AG04449 (cell line): ENCODE measurements around the gene ROBO1.

Experiments used
- CTCF ChIA-PET: fragments of 350-600 bp; formaldehyde crosslinking; extraction: SDS; loops from one replicate; lab custom pipeline; 2021; ENCODE audit warnings: antibody characterized with exemption; lab: Yijun Ruan, JAX
- POLR2A ChIA-PET: fragments of 400-600, 350-600 bp; formaldehyde crosslinking; extraction: SDS; loops from one replicate; lab custom pipeline; 2020; ENCODE audit warnings: antibody characterized with exemption, inconsistent platforms; lab: Yijun Ruan, JAX
- DNase-seq: peaks from one replicate; pipeline ENCODE4 v3.0.0-alpha.2; 2010; ENCODE audit warnings: low read depth, low spot score
- H3K4me3 ChIP-seq: 2 replicates; pipeline ENCODE4 v1.5.1; 2011; ENCODE audit warnings: low read depth, mild to moderate bottlenecking, control low read depth, low read length
- TF ChIP-seq, protein P1 (sequence below): IDR thresholded peaks from one replicate; pipeline ENCODE4 v1.5.1; 2011; ENCODE audit warnings: mild to moderate bottlenecking, moderate library complexity, low read length, control low read depth, inconsistent platforms; ENCODE audit not compliant: insufficient read depth; ENCODE audit errors: missing control alignments

ROBO1 gene

DNA sequence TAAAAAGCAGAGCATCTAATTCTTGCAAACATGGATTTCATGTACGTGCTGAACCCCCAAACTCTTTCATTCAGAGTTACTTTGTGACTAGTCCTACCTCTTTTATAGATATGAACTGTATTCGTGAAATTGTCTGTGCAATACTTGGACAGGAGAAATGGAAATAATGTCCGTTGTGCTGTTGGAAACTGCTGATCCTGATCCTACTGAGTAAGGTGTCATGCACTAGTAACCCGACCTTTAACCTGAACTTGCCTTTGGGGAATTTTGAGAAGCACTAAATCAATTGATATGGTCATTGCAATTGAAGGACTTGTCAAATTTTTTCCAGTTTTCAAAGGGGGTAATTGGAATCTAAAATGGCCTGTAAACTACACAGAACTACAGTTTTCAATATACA, 856.4 kb downstream of the ROBO1 start:
- POLR2A ChIA-PET, result no interaction called here
- no peak for DNase-seq
- CTCF ChIA-PET, result no interaction called here
- TF ChIP-seq, protein P1, sequence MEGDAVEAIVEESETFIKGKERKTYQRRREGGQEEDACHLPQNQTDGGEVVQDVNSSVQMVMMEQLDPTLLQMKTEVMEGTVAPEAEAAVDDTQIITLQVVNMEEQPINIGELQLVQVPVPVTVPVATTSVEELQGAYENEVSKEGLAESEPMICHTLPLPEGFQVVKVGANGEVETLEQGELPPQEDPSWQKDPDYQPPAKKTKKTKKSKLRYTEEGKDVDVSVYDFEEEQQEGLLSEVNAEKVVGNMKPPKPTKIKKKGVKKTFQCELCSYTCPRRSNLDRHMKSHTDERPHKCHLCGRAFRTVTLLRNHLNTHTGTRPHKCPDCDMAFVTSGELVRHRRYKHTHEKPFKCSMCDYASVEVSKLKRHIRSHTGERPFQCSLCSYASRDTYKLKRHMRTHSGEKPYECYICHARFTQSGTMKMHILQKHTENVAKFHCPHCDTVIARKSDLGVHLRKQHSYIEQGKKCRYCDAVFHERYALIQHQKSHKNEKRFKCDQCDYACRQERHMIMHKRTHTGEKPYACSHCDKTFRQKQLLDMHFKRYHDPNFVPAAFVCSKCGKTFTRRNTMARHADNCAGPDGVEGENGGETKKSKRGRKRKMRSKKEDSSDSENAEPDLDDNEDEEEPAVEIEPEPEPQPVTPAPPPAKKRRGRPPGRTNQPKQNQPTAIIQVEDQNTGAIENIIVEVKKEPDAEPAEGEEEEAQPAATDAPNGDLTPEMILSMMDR, result no peak
- H3K4me3 ChIP-seq, result no peak overlapping the region

DNA sequence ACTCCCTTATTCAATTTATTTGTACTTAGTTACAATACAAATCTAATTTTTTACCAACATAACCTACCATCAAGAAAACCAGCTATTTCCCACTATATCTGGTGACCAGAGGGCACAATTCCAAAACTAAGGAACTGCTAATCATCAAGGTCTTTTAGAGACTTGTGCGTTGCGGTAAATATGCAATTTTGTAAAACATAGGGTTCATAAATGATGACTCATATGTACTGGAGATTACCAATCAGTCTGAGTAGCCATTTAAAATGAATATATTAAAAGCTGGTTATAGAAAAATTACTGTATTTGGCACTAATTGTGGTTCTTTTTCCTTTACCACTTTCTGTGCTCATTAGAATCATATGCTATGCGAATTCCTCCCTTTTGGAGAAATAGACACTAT, 859.6 kb downstream of the ROBO1 start:
- H3K4me3 ChIP-seq, result no peak overlapping the region
- no peak for DNase-seq
- ChIA-PET POLR2A (no interaction called here), CTCF (no interaction called here)
- TF ChIP-seq, protein P1, result no peak

DNA sequence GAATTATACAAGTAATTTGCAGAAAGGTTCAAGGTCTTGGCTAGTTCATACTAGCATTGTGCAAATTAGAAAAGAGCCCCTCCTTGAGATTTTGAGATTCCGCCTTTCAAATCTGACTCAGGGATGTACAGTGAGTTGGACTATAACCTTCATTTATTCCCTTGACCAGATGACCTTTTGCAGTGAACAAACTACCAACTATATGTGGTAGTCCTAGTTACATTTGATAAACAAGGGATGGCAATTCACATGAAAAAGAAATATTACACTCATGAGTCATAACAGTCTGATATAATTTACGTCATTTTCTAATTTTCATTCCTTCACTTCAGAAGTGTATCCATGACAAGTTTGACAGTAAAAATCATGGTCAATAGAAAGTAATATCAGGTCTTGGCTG, 860.4 kb downstream of the ROBO1 start:
- H3K4me3 ChIP-seq, result no peak overlapping the region
- CTCF ChIA-PET, result no interaction called here
- TF ChIP-seq, protein P1, result no peak
- DNase-seq, result no peak
- POLR2A ChIA-PET, result no interaction called here

DNA sequence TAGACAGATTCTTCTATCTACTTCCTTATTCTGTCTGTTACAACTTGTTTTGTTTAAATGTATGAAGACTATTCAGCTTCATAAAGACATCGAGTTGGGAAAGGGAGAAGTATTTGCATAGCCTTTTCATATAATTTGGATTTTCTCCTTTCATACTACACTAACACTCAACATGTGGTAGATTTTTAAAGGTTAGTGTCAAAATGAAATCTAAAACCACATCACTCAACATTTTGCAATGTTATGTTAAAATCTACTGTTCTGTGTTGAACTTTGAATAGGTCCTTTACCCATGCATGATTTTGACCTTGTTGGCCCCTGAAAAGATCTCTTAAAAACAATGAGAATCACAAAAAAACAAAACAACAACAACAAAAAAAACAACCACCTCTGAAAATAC, 860.9 kb downstream of the ROBO1 start:
- POLR2A ChIA-PET, result no interaction called here
- H3K4me3 ChIP-seq, result no peak overlapping the region

DNA sequence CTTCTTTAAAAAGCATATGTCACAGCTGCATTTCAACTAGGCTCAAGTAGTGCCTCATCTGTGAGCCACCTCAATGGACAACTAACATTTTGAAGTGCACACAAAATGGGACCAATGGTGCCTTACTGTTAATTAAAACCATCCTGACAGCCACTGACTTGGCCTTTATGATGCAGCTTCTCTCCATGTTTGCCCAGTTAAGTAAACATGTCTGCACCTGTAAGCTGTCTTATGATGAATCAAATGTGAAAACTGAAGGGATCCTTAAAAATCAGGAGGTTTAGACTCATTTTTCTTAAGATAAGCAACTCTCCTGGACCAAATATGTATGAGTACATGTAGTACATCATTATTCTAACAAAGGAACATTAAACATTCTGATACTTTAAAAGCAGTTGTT, 861.6 kb downstream of the ROBO1 start:
- no peak for DNase-seq

More for the DNA sequence above, 860.9 kb downstream of the ROBO1 start:
- TF ChIP-seq, protein P1, result no peak
- DNase-seq, result no peak
- CTCF ChIA-PET, result no interaction called here

DNA sequence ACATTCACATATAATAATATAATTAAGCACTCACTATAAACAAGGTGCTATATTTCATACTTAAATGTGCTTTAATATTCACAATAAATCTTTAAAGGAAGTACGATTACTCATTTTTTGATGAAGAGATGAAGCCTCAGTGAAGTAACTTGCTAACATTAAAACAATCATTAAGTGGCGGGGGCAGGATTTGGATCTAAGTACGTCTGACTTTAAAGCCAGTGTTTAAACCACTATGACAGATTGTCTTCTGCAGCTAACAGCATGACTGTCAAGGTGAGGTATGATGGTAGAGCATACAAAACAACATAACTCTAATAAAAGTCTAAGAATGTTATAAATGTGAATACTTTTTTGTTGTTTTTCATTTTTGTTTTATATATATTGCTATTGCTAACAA, 862.1 kb downstream of the ROBO1 start:
- DNase-seq, result no peak

More for the DNA sequence above, 861.6 kb downstream of the ROBO1 start:
- no peak overlapping the region for H3K4me3 ChIP-seq
- TF ChIP-seq, protein P1, result no peak
- POLR2A ChIA-PET, result no interaction called here
- CTCF ChIA-PET, result no interaction called here

More for the DNA sequence above, 862.1 kb downstream of the ROBO1 start:
- CTCF ChIA-PET, result no interaction called here
- POLR2A ChIA-PET, result no interaction called here
- TF ChIP-seq, protein P1, result no peak
- H3K4me3 ChIP-seq, result no peak overlapping the region
